Measurements from ENCODE around the gene F7. TPM values are rescaled to one million over a fixed set of nuclear protein-coding genes. Genes with fewer than 3 reads are reported as not detected.

Gene F7
- total RNA-seq, 1 experiment from 2014 or later: 0.26 TPM

- no peak for TF ChIP-seq AFF4 (CRISPR knock-in tag; IDR thresholded peaks at IDR 0.05; ENCODE audit: borderline replicate concordance)
- no peak for TF ChIP-seq ZNF263 (CRISPR knock-in tag; IDR thresholded peaks at IDR 0.05; ENCODE audit: low read depth)
- TF ChIP-seq SOX15 (CRISPR knock-in tag; IDR thresholded peaks at IDR 0.05): no peak
- TF ChIP-seq TEAD4 (CRISPR knock-in tag; IDR thresholded peaks at IDR 0.05): no peak
- no peak for TF ChIP-seq NR1H2 (CRISPR knock-in tag; IDR thresholded peaks at IDR 0.05)
- no peak for TF ChIP-seq ATF3 (CRISPR knock-in tag; conservative IDR thresholded peaks at IDR 0.05)
- no peak for TF ChIP-seq SP1 (CRISPR knock-in tag; conservative IDR thresholded peaks at IDR 0.05)
- no peak for TF ChIP-seq ZNF317 (CRISPR knock-in tag; IDR thresholded peaks at IDR 0.05; ENCODE audit: borderline replicate concordance, low read depth)
- TF ChIP-seq PREB (CRISPR knock-in tag; IDR thresholded peaks at IDR 0.05; ENCODE audit: borderline replicate concordance): no peak
- no peak for TF ChIP-seq TP53 (CRISPR knock-in tag; IDR thresholded peaks at IDR 0.05)
- no peak for TF ChIP-seq ZNF121 (CRISPR knock-in tag; IDR thresholded peaks at IDR 0.05)
Measured at GRCh38 chr13:113059891-113060290, 45.7 kb upstream of the F7 start (continued).

- no peaks in the 10 kb centered on the region for H3K9me3 Mint-ChIP-seq
- no peak overlapping the region for H3K4me3 Mint-ChIP-seq
- POLR2A ChIA-PET: no interaction called here
- H3K36me3 Mint-ChIP-seq: no peaks in the 10 kb centered on the region
- no peak for ATAC-seq
- no peak for DNase-seq (ENCODE audit: low spot score)
- CTCF ChIA-PET: interaction anchor here (0.9 to 2.2 kb wide), 6 partner anchors 26 to 130 kb away, joined by 3 to 10 read pairs (median 5); no protein-coding TSS in a partner anchor
- peaks cover 3% of the 10 kb centered on the region for H3K4me1 Mint-ChIP-seq
- H3K27me3 Mint-ChIP-seq (ENCODE audit: low read depth): no peaks in the 10 kb centered on the region
- TF ChIP-seq ZNF232 (CRISPR knock-in tag; IDR thresholded peaks at IDR 0.05) (no peak), CDX4 (CRISPR knock-in tag; IDR thresholded peaks at IDR 0.05; ENCODE audit: borderline replicate concordance) (no peak), ERG (CRISPR knock-in tag; IDR thresholded peaks at IDR 0.05) (no peak), TCF7 (CRISPR knock-in tag; IDR thresholded peaks at IDR 0.05; ENCODE audit: low read depth) (no peak), NFE2L1 (CRISPR knock-in tag; IDR thresholded peaks at IDR 0.05) (no peak), EMX1 (CRISPR knock-in tag; IDR thresholded peaks at IDR 0.05) (no peak), FOXK1 (CRISPR knock-in tag; IDR thresholded peaks at IDR 0.05) (no peak), TP53 (CRISPR knock-in tag; IDR thresholded peaks at IDR 0.05) (no peak), ZNF416 (CRISPR knock-in tag; IDR thresholded peaks at IDR 0.05) (no peak), TEAD4 (CRISPR knock-in tag; IDR thresholded peaks at IDR 0.05) (no peak), CTCF (IDR thresholded peaks at IDR 0.05) (no peak), NR1H2 (CRISPR knock-in tag; IDR thresholded peaks at IDR 0.05) (no peak)
- peak overlapping the region; percentile 60; the same call in 1 of the 2 replicates for H3K27ac Mint-ChIP-seq
Measured at GRCh38 chr13:113060557-113061270, 44.9 kb upstream of the F7 start.

Measured in WTC11 (cell line).